Tibial nerve (tissue), 4 donors: ENCODE data around the gene CDK3.

Source experiments
- EP300 ChIP-seq, 2 donors: sonication (generic); formaldehyde crosslinking; IDR thresholded peaks; one replicate each; pipeline ENCODE4 v1.6.1; 2017; ENCODE audit warnings: antibody characterized with exemption in 2 of 2, mild to moderate bottlenecking in 1 of 2
- POLR2A ChIP-seq, 2 donors: fragments of 450-650 bp; IDR thresholded peaks; one replicate each; pipeline ENCODE4 v1.6.1; 2017; ENCODE audit warnings: antibody characterized with exemption in 2 of 2, mild to moderate bottlenecking in 2 of 2, moderate library complexity in 2 of 2
- TF ChIP-seq, protein P1 (sequence below), 5 experiments: fragments of 200-600 bp in 3 of 5; fragments of 450-650 bp in 2 of 5; sonication (generic) in 3 of 5; IDR thresholded peaks; one replicate each; pipeline ENCODE4 v1.5.1; 2016 to 2019; ENCODE audit warnings: antibody characterized with exemption in 5 of 5, mild to moderate bottlenecking in 3 of 5, moderate library complexity in 2 of 5

DNA sequence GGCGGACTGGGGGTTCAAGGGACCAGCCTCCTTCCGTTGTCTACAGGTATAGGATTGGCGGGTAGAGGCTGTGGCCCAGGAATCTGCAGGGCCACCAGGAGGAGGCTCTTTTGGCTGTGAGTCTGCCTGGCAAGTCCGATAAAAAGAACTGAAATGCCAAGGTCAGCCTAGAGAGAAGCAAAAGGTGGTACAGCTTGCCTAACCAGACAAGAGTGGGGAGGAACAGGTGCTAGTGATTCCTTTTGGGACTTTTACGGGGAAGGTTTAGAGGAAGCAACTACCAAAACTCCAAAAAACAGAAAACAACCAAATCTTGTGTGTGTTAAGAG, 32.1 kb downstream of the CDK3 start:
- TF ChIP-seq, protein P1, sequence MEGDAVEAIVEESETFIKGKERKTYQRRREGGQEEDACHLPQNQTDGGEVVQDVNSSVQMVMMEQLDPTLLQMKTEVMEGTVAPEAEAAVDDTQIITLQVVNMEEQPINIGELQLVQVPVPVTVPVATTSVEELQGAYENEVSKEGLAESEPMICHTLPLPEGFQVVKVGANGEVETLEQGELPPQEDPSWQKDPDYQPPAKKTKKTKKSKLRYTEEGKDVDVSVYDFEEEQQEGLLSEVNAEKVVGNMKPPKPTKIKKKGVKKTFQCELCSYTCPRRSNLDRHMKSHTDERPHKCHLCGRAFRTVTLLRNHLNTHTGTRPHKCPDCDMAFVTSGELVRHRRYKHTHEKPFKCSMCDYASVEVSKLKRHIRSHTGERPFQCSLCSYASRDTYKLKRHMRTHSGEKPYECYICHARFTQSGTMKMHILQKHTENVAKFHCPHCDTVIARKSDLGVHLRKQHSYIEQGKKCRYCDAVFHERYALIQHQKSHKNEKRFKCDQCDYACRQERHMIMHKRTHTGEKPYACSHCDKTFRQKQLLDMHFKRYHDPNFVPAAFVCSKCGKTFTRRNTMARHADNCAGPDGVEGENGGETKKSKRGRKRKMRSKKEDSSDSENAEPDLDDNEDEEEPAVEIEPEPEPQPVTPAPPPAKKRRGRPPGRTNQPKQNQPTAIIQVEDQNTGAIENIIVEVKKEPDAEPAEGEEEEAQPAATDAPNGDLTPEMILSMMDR (IDR thresholded peaks at IDR 0.05), result no peak
- TF ChIP-seq POLR2A (IDR thresholded peaks at IDR 0.05) (no peak), EP300 (IDR thresholded peaks at IDR 0.05) (no peak)
